Measurements from ENCODE around the gene TOPAZ1. TPM values are rescaled to one million over a fixed set of nuclear protein-coding genes. Genes with fewer than 3 reads are reported as not detected.

Gene TOPAZ1
- total RNA-seq, 2 experiments from 2014 or later, result not detected

DNA sequence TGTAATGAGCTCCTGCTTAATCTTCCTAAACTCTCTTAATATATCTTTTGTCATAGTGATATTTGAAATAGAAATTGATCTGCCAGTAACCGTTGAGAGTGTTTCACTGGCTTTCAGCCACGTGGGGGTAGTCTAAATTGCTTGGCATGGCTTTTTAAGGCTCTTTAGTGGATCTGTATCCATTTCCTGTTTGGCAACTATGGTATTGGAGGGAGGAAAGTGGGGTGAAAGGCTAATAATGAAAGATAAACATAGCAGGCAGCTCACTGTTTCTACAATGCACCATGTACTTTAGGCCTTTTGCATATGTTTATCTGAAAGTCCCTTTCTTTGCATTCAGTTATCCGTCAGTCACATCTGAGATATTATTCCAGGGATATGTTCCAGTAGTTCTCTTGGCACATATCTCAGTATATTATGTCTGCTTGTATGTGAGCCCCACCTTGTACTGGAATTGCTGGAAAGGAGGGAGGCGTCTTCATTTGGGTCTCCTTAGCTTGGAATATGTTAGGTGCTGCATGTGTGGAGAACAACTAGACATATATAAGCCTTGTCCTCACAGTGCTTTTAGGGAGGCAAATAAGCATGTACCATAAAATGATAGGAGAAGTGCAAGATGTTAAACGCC lies 10.8 kb downstream of the TOPAZ1 start:
- POLR2A ChIA-PET, result no interaction called here
- no peak overlapping the region for H3K27ac Mint-ChIP-seq
- H3K4me1 Mint-ChIP-seq (ENCODE audit: low read depth), result no peaks in the 10 kb centered on the region
- peaks cover 6% of the 10 kb centered on the region for H3K9me3 Mint-ChIP-seq (ENCODE audit: insufficient read depth)
- CTCF ChIA-PET, result interaction anchor here (2.0 kb wide), 1 partner anchor 15 kb away, joined by 8 read pairs; no protein-coding TSS in a partner anchor
- ATAC-seq, result no peak
- H3K36me3 Mint-ChIP-seq (ENCODE audit: low read depth), result peaks cover 3% of the 10 kb centered on the region
- DNase-seq, result no peak
- H3K4me3 Mint-ChIP-seq, result no peak overlapping the region
- peaks cover 10% of the 10 kb centered on the region for H3K27me3 Mint-ChIP-seq (ENCODE audit: low read depth)

DNA sequence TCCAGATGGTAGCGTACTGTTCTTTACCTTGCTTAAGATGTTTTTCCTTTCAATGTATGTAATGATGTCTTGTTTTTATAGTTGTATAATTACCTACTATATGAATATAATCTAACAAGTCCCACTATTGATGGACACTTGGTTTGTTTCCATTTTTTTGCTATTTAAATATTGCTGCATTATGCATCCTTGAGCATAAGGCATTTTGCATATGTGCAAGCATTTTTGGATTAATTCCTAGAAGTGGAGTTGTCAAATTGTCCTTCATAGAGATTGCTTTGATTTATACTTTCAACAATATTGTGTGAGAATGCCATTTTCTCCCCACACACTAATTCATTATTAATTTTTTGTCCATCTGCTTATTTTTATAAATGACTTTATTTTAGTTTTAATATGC lies 17.7 kb downstream of the TOPAZ1 start:
- Mint-ChIP-seq H3K27ac (no peak overlapping the region), H3K9me3 (ENCODE audit: insufficient read depth) (peaks cover 6% of the 10 kb centered on the region), H3K4me1 (ENCODE audit: low read depth) (no peaks in the 10 kb centered on the region), H3K4me3 (no peak overlapping the region), H3K36me3 (ENCODE audit: low read depth) (no peaks in the 10 kb centered on the region), H3K27me3 (ENCODE audit: low read depth) (peaks cover 17% of the 10 kb centered on the region)
- no peak for ATAC-seq
- no peak for DNase-seq
- CTCF ChIA-PET, result no interaction called here
- POLR2A ChIA-PET, result no interaction called here

DNA sequence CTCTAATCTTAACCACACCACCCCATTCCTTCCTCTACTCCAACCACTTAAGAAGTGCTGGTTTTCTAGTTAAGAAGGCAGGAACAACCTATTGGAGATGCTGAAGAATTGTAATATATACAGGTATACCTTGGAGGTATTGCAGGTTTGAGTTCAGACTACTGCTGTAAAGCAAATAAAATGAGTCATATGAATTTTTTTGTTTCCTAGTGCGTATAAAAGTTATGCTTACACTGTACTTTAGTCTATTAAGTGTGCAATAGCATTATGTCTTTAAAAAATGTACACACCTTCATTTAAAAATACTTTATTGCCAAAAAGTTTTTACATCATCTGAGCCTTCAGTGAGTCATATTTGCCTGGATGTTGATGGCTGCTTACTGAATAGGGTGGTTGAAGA lies 22.5 kb downstream of the TOPAZ1 start:
- ATAC-seq (no peak), DNase-seq (no peak)
- ChIA-PET CTCF (no interaction called here), POLR2A (no interaction called here)
- Mint-ChIP-seq H3K4me3 (no peak overlapping the region), H3K9me3 (ENCODE audit: insufficient read depth) (peaks cover 6% of the 10 kb centered on the region), H3K36me3 (ENCODE audit: low read depth) (no peaks in the 10 kb centered on the region), H3K4me1 (ENCODE audit: low read depth) (peaks cover 2% of the 10 kb centered on the region), H3K27me3 (ENCODE audit: low read depth) (peaks cover 15% of the 10 kb centered on the region), H3K27ac (no peak overlapping the region)

DNA sequence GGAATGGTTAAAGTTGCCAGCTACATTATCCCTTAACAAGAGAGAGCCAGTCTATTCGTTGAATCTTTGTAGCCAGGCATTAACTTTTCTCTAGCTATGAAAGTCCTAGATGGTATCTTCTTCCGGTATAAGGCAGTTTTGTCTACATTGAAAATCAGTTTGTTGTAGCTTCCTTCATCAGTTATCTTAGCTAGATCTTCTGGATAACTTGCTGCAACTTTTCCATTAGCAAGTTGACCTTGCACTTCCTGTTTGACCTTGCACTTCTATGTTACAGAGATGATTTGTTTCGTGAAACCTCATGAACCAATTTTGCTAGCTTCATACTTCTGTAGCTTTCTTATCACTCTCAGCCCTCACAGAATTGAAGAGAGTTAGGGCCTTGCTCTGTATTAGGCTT lies 24.1 kb downstream of the TOPAZ1 start:
- H3K4me3 Mint-ChIP-seq, result no peak overlapping the region
- ATAC-seq (no peak), DNase-seq (no peak)
- H3K36me3 Mint-ChIP-seq (ENCODE audit: low read depth), result no peaks in the 10 kb centered on the region
- CTCF ChIA-PET, result interaction anchor here (0.9 kb wide), 1 partner anchor 31 kb away, joined by 3 read pairs; no protein-coding TSS in a partner anchor
- H3K27me3 Mint-ChIP-seq (ENCODE audit: low read depth), result peaks cover 12% of the 10 kb centered on the region
- no peak overlapping the region for H3K27ac Mint-ChIP-seq
- POLR2A ChIA-PET, result no interaction called here
- peaks cover 6% of the 10 kb centered on the region for H3K9me3 Mint-ChIP-seq (ENCODE audit: insufficient read depth)
- peaks cover 2% of the 10 kb centered on the region for H3K4me1 Mint-ChIP-seq (ENCODE audit: low read depth)

DNA sequence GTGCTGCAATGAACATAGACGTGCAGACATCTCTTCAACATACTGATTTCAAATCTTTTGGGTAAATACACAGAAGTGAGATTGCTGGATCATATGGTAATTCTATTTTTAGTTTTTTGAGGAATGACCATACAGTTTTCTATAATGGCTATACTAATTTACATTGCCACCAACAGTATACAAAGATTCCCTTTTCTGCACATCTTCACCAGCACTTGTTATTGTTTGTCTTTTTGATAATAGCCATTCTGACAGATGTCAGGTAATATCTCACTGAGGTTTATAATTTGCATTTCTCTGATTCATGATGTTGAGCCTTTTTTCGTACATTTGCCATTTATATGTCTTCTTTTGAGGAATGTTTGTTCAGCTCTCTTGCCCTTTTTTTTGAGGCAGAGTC lies 30.5 kb downstream of the TOPAZ1 start:
- H3K27ac Mint-ChIP-seq, result no peak overlapping the region
- peaks cover 14% of the 10 kb centered on the region for H3K27me3 Mint-ChIP-seq (ENCODE audit: low read depth)
- no peaks in the 10 kb centered on the region for H3K9me3 Mint-ChIP-seq (ENCODE audit: insufficient read depth)
- no peak for DNase-seq
- CTCF ChIA-PET, result no interaction called here
- POLR2A ChIA-PET, result no interaction called here
- no peak for ATAC-seq
- H3K4me3 Mint-ChIP-seq, result no peak overlapping the region
- no peaks in the 10 kb centered on the region for H3K36me3 Mint-ChIP-seq (ENCODE audit: low read depth)
- no peaks in the 10 kb centered on the region for H3K4me1 Mint-ChIP-seq (ENCODE audit: low read depth)

DNA sequence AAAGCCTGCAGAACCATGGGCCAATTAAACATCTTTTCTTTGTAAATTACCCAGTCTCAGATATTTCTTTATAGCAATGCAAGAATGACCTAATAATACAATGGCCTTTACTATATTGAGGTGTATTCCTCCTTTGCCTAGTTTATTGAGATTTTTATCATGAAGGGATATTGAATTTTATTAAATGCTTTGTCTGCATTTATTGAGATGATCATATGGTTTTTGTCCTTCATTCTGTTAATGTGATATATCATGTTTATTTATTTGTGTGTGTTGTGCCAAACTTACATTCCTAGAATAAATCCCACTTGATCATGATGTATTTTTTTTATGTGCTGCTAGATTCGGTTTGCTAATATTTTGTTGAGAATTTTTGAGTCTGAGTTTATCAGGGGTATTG lies 36.2 kb downstream of the TOPAZ1 start:
- no peaks in the 10 kb centered on the region for H3K36me3 Mint-ChIP-seq (ENCODE audit: low read depth)
- POLR2A ChIA-PET, result no interaction called here
- CTCF ChIA-PET, result no interaction called here
- peaks cover 28% of the 10 kb centered on the region for H3K27me3 Mint-ChIP-seq (ENCODE audit: low read depth)
- no peak overlapping the region for H3K4me3 Mint-ChIP-seq
- no peaks in the 10 kb centered on the region for H3K9me3 Mint-ChIP-seq (ENCODE audit: insufficient read depth)
- no peaks in the 10 kb centered on the region for H3K4me1 Mint-ChIP-seq (ENCODE audit: low read depth)
- DNase-seq (no peak), ATAC-seq (no peak)
- H3K27ac Mint-ChIP-seq, result no peak overlapping the region

DNA sequence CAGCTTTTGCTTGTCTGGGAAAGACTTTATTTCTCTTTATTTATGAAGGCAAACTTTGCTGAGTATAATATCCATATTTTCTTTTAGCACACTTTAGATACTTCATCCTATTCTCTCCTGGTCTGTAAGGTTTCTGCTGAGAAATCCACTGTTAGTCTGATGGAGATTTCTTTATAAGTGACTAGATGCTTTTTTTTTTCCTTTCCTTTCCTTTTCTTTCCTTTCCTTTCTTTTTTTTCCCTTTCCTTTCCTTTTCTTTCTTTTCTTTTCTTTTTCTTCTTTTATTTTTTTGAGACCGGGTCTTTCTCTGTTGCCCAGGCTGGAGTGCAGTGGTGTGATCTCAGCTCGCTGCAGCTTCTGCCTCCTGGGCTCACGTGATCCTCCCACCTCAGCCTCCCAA lies 38.4 kb downstream of the TOPAZ1 start:
- CTCF ChIA-PET, result no interaction called here
- POLR2A ChIA-PET, result no interaction called here
- Mint-ChIP-seq H3K9me3 (ENCODE audit: insufficient read depth) (no peaks in the 10 kb centered on the region), H3K36me3 (ENCODE audit: low read depth) (no peaks in the 10 kb centered on the region), H3K4me3 (no peak overlapping the region), H3K27me3 (ENCODE audit: low read depth) (peaks cover 28% of the 10 kb centered on the region), H3K4me1 (ENCODE audit: low read depth) (no peaks in the 10 kb centered on the region), H3K27ac (no peak overlapping the region)
- no peak for DNase-seq
- no peak for ATAC-seq

DNA sequence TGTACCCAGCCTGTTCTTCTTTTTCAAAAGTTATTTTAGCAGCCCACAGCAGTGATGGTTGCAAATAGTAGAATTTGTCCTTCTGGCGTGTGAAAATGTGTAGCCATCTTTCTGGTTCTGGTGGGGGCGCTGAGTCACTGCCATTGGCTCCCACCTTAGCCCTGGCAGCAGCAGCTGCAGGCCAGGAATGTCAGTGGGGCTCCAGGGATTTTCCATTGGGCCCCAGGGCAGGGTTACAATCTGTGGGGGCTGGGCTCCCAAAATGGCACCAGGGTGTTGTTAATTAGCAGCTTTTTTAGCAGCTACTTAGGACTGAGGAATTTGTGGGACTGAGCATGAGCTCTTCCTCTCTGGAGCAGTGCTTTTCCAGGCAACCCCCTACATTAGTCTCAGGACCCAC lies 38.9 kb downstream of the TOPAZ1 start:
- Mint-ChIP-seq H3K27ac (no peak overlapping the region), H3K4me1 (ENCODE audit: low read depth) (no peaks in the 10 kb centered on the region), H3K27me3 (ENCODE audit: low read depth) (peaks cover 25% of the 10 kb centered on the region), H3K9me3 (ENCODE audit: insufficient read depth) (no peaks in the 10 kb centered on the region), H3K36me3 (ENCODE audit: low read depth) (no peaks in the 10 kb centered on the region), H3K4me3 (no peak overlapping the region)
- ChIA-PET POLR2A (no interaction called here), CTCF (no interaction called here)
- ATAC-seq (no peak), DNase-seq (no peak)

DNA sequence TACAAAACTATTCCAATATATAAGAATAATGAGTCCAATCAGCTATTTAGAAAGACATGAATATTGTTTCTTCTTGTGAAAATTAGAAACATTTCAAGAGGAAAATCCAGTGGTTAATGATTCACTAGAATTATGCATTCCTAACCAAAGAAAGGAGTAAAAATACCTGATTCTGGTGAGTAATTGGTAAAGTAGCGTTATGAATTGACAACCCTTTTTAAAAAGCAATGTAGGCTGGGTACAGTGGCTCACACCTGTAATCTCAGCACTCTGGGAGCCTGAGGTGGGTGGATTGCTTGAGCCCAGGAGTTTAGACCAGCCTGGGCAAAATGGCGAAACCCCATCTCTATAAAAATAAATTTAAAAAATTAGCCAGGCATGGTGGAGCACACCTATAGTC lies 43.3 kb downstream of the TOPAZ1 start:
- Mint-ChIP-seq H3K9me3 (ENCODE audit: insufficient read depth) (no peaks in the 10 kb centered on the region), H3K4me3 (no peak overlapping the region), H3K27ac (no peak overlapping the region), H3K27me3 (ENCODE audit: low read depth) (peaks cover 20% of the 10 kb centered on the region), H3K4me1 (ENCODE audit: low read depth) (no peaks in the 10 kb centered on the region), H3K36me3 (ENCODE audit: low read depth) (no peaks in the 10 kb centered on the region)
- DNase-seq (no peak), ATAC-seq (no peak)
- ChIA-PET CTCF (no interaction called here), POLR2A (no interaction called here)

DNA sequence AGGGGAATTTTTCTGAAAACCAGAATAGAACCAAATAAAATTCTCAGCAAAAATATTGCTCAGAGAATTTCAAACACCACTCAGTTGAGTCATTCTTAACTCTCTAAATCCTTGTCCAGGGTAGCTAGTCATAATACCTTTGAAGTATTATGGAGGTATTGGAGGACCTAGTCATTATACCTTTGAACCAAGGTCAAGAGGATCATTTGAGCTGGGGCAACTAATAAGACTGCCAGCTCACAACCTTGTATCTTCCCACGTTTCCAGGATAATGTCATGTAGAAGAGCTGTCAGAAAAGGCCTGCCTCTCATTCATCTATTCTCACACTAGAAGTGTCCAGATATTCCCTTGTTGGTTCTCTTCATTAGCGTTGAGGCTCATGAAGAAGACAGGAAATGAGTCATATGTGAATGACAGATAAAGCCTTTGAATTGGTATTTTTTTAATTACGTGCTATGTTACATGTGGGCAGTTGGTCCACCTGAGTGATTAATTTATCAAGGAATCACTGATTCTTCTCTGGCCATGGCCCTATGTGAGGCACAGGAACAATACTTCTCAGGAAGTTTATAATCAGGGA lies 48.3 kb downstream of the TOPAZ1 start:
- Mint-ChIP-seq H3K27ac (no peak overlapping the region), H3K36me3 (ENCODE audit: low read depth) (no peaks in the 10 kb centered on the region), H3K4me1 (ENCODE audit: low read depth) (no peaks in the 10 kb centered on the region), H3K4me3 (no peak overlapping the region), H3K9me3 (ENCODE audit: insufficient read depth) (no peaks in the 10 kb centered on the region), H3K27me3 (ENCODE audit: low read depth) (peaks cover 24% of the 10 kb centered on the region)
- POLR2A ChIA-PET, result no interaction called here
- ATAC-seq (no peak), DNase-seq (no peak)
- CTCF ChIA-PET, result interaction anchor here (0.6 kb wide), 1 partner anchor 112 kb away, joined by 3 read pairs; no protein-coding TSS in a partner anchor

DNA sequence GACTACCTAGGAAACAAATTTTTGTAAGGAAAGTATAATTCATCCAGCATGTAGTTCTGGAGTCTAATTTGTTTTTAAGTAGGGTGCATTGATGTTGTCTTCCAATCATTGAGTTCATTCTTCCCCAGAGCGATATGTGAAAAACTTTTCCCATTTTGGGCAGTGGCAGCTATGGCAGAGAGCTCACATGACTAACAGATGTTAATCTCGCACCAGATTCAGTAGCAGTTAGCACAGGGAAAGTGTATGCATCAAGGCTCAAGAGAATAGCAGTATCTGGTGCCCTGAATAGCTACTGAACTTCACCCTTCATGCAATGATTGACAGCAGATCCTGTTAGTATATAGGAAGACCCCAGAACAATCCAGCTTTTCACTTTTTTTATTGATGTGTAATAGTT lies 50.6 kb downstream of the TOPAZ1 start:
- Mint-ChIP-seq H3K4me1 (ENCODE audit: low read depth) (no peaks in the 10 kb centered on the region), H3K9me3 (ENCODE audit: insufficient read depth) (no peaks in the 10 kb centered on the region), H3K4me3 (no peak overlapping the region), H3K27me3 (ENCODE audit: low read depth) (peaks cover 29% of the 10 kb centered on the region), H3K36me3 (ENCODE audit: low read depth) (no peaks in the 10 kb centered on the region), H3K27ac (no peak overlapping the region)
- POLR2A ChIA-PET, result no interaction called here
- DNase-seq (no peak), ATAC-seq (no peak)
- CTCF ChIA-PET, result no interaction called here

DNA sequence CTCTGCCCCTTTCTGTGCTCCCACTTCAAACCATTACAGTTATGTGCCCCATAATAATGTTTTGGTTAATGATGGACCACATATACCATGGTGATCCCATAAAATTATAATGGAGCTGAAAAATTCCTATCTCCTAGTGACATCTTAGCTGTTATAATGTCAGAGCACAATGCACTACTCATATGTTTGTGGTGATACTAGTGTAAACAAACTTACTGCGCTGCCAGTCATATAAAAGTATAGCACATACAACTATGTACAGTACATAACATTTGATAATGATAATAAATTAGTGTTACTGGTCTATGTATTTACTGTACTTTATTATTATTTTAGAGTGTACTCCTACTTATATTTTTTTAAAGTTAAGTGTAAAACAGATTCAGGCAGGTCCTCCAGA lies 51.3 kb downstream of the TOPAZ1 start:
- no peak overlapping the region for H3K4me3 Mint-ChIP-seq
- no peak overlapping the region for H3K27ac Mint-ChIP-seq
- H3K36me3 Mint-ChIP-seq (ENCODE audit: low read depth), result no peaks in the 10 kb centered on the region
- peaks cover 29% of the 10 kb centered on the region for H3K27me3 Mint-ChIP-seq (ENCODE audit: low read depth)
- ChIA-PET CTCF (no interaction called here), POLR2A (no interaction called here)
- H3K4me1 Mint-ChIP-seq (ENCODE audit: low read depth), result no peaks in the 10 kb centered on the region
- no peak for ATAC-seq
- no peak for DNase-seq
- H3K9me3 Mint-ChIP-seq (ENCODE audit: insufficient read depth), result no peaks in the 10 kb centered on the region

DNA sequence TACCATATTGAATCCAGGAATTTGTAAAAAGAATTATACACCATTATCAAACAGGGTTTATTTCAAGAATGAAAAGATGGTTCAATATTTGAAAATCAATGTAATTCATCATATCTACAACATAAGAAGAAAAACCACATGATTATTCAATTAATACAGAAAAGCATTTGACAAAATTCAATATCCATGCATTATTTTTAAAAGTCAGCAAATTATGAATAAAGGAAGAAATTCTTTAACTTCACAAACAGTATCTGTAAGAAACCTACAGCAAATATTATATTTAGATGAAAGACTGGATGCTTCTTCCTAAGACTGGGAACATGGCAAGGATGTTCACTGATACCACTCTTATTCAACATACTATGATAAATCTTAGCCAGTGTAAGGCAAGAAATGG lies 55.6 kb downstream of the TOPAZ1 start:
- ChIA-PET CTCF (no interaction called here), POLR2A (no interaction called here)
- Mint-ChIP-seq H3K4me1 (ENCODE audit: low read depth) (no peaks in the 10 kb centered on the region), H3K4me3 (no peak overlapping the region), H3K36me3 (ENCODE audit: low read depth) (no peaks in the 10 kb centered on the region), H3K27me3 (ENCODE audit: low read depth) (peaks cover 17% of the 10 kb centered on the region), H3K9me3 (ENCODE audit: insufficient read depth) (no peaks in the 10 kb centered on the region), H3K27ac (no peak overlapping the region)
- no peak for DNase-seq
- ATAC-seq, result no peak
